Femur (tissue), 1 donor: Measurements from ENCODE around the gene ATP5MC3.

Experiments used
- DNase-seq: peaks from one replicate; pipeline ENCODE4 v3.0.0-alpha.2; 2017

The ATP5MC3 gene

GRCh38 chr2:175167792-175168563 lies 13.5 kb downstream of the ATP5MC3 start, which contains the start of gene ATF2:
Gene ATF2 (minus strand): TSS chr2:175168203. CDS start chr2:175136443, 31,760 bp downstream.
- peak; percentile 99 for DNase-seq

- DNase-seq: peak; percentile 57
Measured at GRCh38 chr2:175167076-175167791, 14.3 kb downstream of the ATP5MC3 start.

GRCh38 chr2:175166216-175166824 lies 15.2 kb downstream of the ATP5MC3 start:
- DNase-seq: no peak

GRCh38 chr2:175164235-175164634 lies 17.3 kb downstream of the ATP5MC3 start:
- no peak for DNase-seq

GRCh38 chr2:175158894-175159293 lies 22.6 kb downstream of the ATP5MC3 start:
- no peak for DNase-seq

GRCh38 chr2:175156534-175156933 lies 25.0 kb downstream of the ATP5MC3 start:
- no peak for DNase-seq

- DNase-seq: no peak
Measured at GRCh38 chr2:175154661-175155082, 26.8 kb downstream of the ATP5MC3 start.

GRCh38 chr2:175152242-175152641 lies 29.3 kb downstream of the ATP5MC3 start:
- no peak for DNase-seq

GRCh38 chr2:175151791-175152190 lies 29.7 kb downstream of the ATP5MC3 start:
- DNase-seq: no peak

GRCh38 chr2:175147186-175147585 lies 34.3 kb downstream of the ATP5MC3 start:
- DNase-seq: no peak

- no peak for DNase-seq
Measured at GRCh38 chr2:175143678-175144077, 37.8 kb downstream of the ATP5MC3 start.

GRCh38 chr2:175143191-175143590 lies 38.3 kb downstream of the ATP5MC3 start:
- DNase-seq: no peak

- DNase-seq: no peak
Measured at GRCh38 chr2:175140332-175140731, 41.2 kb downstream of the ATP5MC3 start.

GRCh38 chr2:175137793-175138192 lies 43.7 kb downstream of the ATP5MC3 start:
- DNase-seq: no peak

- no peak for DNase-seq
Measured at GRCh38 chr2:175136334-175137215, 44.9 kb downstream of the ATP5MC3 start.

GRCh38 chr2:175135862-175136261 lies 45.6 kb downstream of the ATP5MC3 start:
- no peak for DNase-seq

- no peak for DNase-seq
Measured at GRCh38 chr2:175135177-175135576, 46.3 kb downstream of the ATP5MC3 start.

- no peak for DNase-seq
Measured at GRCh38 chr2:175131252-175131651, 50.3 kb downstream of the ATP5MC3 start.

GRCh38 chr2:175126661-175127060 lies 54.8 kb downstream of the ATP5MC3 start:
- no peak for DNase-seq
